Activated CD8-positive, alpha-beta memory T cell treated with anti-CD3 and anti-CD28 coated beads for 36 hours (primary cell): ENCODE measurements around the gene ASB17. TPM values are rescaled to one million over a fixed set of nuclear protein-coding genes. Genes with fewer than 3 reads are reported as not detected.

Source experiments
- total RNA-seq, 2 experiments: library from RNA; stranded (reverse); gene quantifications; one replicate each; pipeline ENCODE4 v1.2.3, GENCODE V29; 2021

Gene ASB17
- total RNA-seq, 2 experiments from 2014 or later: not detected

Other genes starting within 250 kb of the ASB17 start
- gene ACADM, start 207.7 kb downstream of the ASB17 start, total RNA-seq: 10 to 100 TPM; 56.4 to 60.6 TPM
- gene RABGGTB, start 146.1 kb downstream of the ASB17 start, total RNA-seq: 100 to 1,000 TPM; 225 to 231 TPM
- gene MSH4, start 135.5 kb downstream of the ASB17 start, total RNA-seq: under 1 TPM; 0.55 to 0.61 TPM
- under 1 TPM; 0.21 to 0.44 TPM for gene ST6GALNAC3, start 142.3 kb upstream of the ASB17 start, total RNA-seq